Measurements from ENCODE around the gene SSTR5. TPM values are rescaled to one million over a fixed set of nuclear protein-coding genes. Genes with fewer than 3 reads are reported as not detected.
"Not testable (repeated sequence)": the region's sequence is repeated elsewhere in the genome, so short reads cannot be mapped to it uniquely, and the experiment has no call there.

Gene SSTR5
- 1.3 TPM for total RNA-seq (ENCODE audit: unreplicated experiment)
- long read RNA-seq, result 0 reads

- peaks cover 11% of the 10 kb centered on the region for H3K9me3 Mint-ChIP-seq (ENCODE audit: unreplicated experiment)
- TF ChIP-seq CTCF (IDR thresholded peaks at IDR 0.05; ENCODE audit: partially characterized antibody, unreplicated experiment), result no peak
- peaks cover 4% of the 10 kb centered on the region for H3K27me3 Mint-ChIP-seq (ENCODE audit: unreplicated experiment)
- H3K27ac Mint-ChIP-seq (ENCODE audit: unreplicated experiment), result no peak within 1 kb of the TSS
- no peak within 1 kb of the TSS for H3K4me3 Mint-ChIP-seq (ENCODE audit: unreplicated experiment)
- no peak for DNase-seq
- peaks cover 8% of the 10 kb centered on the region for H3K4me1 Mint-ChIP-seq (ENCODE audit: low read depth, unreplicated experiment)
- no peaks in the 10 kb centered on the region for H3K36me3 Mint-ChIP-seq (ENCODE audit: unreplicated experiment)
These were observed at the start of gene SSTR5 for GRCh38 chr16:1072526-1073261. Gene SSTR5, plus strand, starts transcription at chr16:1072747. Its CDS starts 6,122 bp downstream, at chr16:1078869.

GRCh38 chr16:1024138-1024537 is 48.4 kb upstream of the SSTR5 start:
- Mint-ChIP-seq H3K27ac (ENCODE audit: unreplicated experiment) (no peak overlapping the region), H3K36me3 (ENCODE audit: unreplicated experiment) (no peaks in the 10 kb centered on the region), H3K9me3 (ENCODE audit: unreplicated experiment) (peaks cover 3% of the 10 kb centered on the region), H3K4me1 (ENCODE audit: low read depth, unreplicated experiment) (peaks cover 1% of the 10 kb centered on the region), H3K27me3 (ENCODE audit: unreplicated experiment) (no peaks in the 10 kb centered on the region), H3K4me3 (ENCODE audit: unreplicated experiment) (no peak overlapping the region)
- no peak for DNase-seq
- TF ChIP-seq CTCF (IDR thresholded peaks at IDR 0.05; ENCODE audit: partially characterized antibody, unreplicated experiment), result no peak

- not testable (repeated sequence) for H3K36me3 Mint-ChIP-seq (ENCODE audit: unreplicated experiment); H3K27me3 Mint-ChIP-seq (ENCODE audit: unreplicated experiment); DNase-seq; H3K4me1 Mint-ChIP-seq (ENCODE audit: low read depth, unreplicated experiment); H3K27ac Mint-ChIP-seq (ENCODE audit: unreplicated experiment); H3K4me3 Mint-ChIP-seq (ENCODE audit: unreplicated experiment); H3K9me3 Mint-ChIP-seq (ENCODE audit: unreplicated experiment)
These were observed 47.3 kb upstream of the SSTR5 start for GRCh38 chr16:1025183-1025809.

- H3K4me3 Mint-ChIP-seq (ENCODE audit: unreplicated experiment), result peak overlapping the region; percentile 4
- DNase-seq, result no peak
- no peaks in the 10 kb centered on the region for H3K36me3 Mint-ChIP-seq (ENCODE audit: unreplicated experiment)
- peak overlapping the region; percentile 20 for H3K27ac Mint-ChIP-seq (ENCODE audit: unreplicated experiment)
- TF ChIP-seq CTCF (IDR thresholded peaks at IDR 0.05; ENCODE audit: partially characterized antibody, unreplicated experiment), result no peak
- H3K4me1 Mint-ChIP-seq (ENCODE audit: low read depth, unreplicated experiment), result peaks cover 1% of the 10 kb centered on the region
- no peaks in the 10 kb centered on the region for H3K27me3 Mint-ChIP-seq (ENCODE audit: unreplicated experiment)
- peaks cover 3% of the 10 kb centered on the region for H3K9me3 Mint-ChIP-seq (ENCODE audit: unreplicated experiment)
These were observed 46.3 kb upstream of the SSTR5 start for GRCh38 chr16:1026057-1026783.

GRCh38 chr16:1026784-1027500 is 45.6 kb upstream of the SSTR5 start:
- no peak overlapping the region for H3K4me3 Mint-ChIP-seq (ENCODE audit: unreplicated experiment)
- H3K4me1 Mint-ChIP-seq (ENCODE audit: low read depth, unreplicated experiment), result peaks cover 1% of the 10 kb centered on the region
- peaks cover 3% of the 10 kb centered on the region for H3K9me3 Mint-ChIP-seq (ENCODE audit: unreplicated experiment)
- H3K36me3 Mint-ChIP-seq (ENCODE audit: unreplicated experiment), result no peaks in the 10 kb centered on the region
- H3K27ac Mint-ChIP-seq (ENCODE audit: unreplicated experiment), result no peak overlapping the region
- no peak for DNase-seq
- TF ChIP-seq CTCF (IDR thresholded peaks at IDR 0.05; ENCODE audit: partially characterized antibody, unreplicated experiment), result no peak
- no peaks in the 10 kb centered on the region for H3K27me3 Mint-ChIP-seq (ENCODE audit: unreplicated experiment)
